GM12864 (cell line): ENCODE results near the gene NFKBIL1.
"Not testable (repeated sequence)": the region's sequence is repeated elsewhere in the genome, so short reads cannot be mapped to it uniquely, and the experiment has no call there.

Experiments used
- DNase-seq: peaks from one replicate; pipeline ENCODE4 v3.0.0-alpha.2; 2011; ENCODE audit warnings: low read depth
- H3K4me3 ChIP-seq: 2 replicates; pipeline ENCODE4 v1.5.1; 2011; ENCODE audit warnings: mild to moderate bottlenecking, low read depth, low read length, control low read depth
- CTCF ChIP-seq: IDR thresholded peaks from 2 replicates; pipeline ENCODE4 v1.5.1; 2011; ENCODE audit warnings: low read depth, mild to moderate bottlenecking, moderate library complexity, low read length, control low read depth, inconsistent platforms; ENCODE audit errors: missing control alignments

The NFKBIL1 gene

DNA sequence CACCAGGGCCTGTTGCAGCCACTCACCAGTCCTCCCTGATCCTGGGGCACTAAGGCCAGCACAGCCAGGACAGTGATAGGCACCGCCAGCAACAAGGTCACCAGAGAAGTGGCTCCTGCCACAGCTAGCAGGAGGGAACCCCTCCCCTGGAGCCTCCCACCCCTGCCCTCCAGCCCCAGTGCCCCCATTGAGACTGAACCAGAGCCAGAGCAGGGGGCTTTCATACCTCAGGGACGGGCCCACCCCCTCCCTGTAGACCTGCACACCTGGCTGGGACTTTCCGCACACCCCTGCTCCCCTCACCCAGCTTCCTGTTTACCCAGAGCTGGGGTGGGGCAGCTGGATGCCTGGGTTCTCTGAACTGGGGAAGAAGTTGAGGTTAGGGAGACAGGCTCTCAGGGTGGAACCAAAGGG is 34.8 kb downstream of the NFKBIL1 start, which contains the start of gene LTB:
TSS of gene LTB (minus strand) at position 195 of the 414 bp plus-strand sequence. CDS start at position 188, 7 bp downstream.
- TF ChIP-seq CTCF, result no peak
- peak within 1 kb of the TSS; percentile 87 for H3K4me3 ChIP-seq
- DNase-seq, result no peak

- TF ChIP-seq CTCF, result peak; percentile 77
- DNase-seq, result no peak
- H3K4me3 ChIP-seq, result no peak overlapping the region
Measured at GRCh38 chr6:31585491-31585890, 38.1 kb downstream of the NFKBIL1 start.

DNA sequence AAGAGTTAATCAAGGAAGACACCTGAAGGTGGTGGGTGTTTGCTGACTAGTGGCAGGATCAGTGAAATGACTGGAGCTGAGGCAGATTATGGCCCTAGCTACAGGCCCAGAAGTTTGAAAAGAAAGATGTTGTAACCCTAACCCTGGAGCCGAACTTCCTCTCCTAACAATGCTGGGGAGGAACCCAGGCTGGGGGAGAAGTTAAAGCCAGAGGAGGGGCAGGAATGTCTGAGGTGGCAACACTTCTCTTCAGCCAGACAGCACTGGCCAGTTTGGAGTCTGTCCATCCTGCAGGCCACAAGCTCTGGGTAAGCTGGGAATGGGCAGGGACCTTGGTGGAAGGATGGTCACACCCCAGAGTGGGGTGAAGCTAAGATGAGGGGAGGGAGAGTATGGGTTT is 38.6 kb downstream of the NFKBIL1 start, which contains the start of gene LST1:
TSS of gene LST1 (plus strand) at position 270 of the 400 bp plus-strand sequence. CDS start 1,023 bp downstream, outside the sequence.
- no peak within 1 kb of the TSS; the same call in 1 of the 2 replicates for H3K4me3 ChIP-seq
- TF ChIP-seq CTCF, result no peak
- DNase-seq, result no peak

- DNase-seq, result no peak
- no peak for TF ChIP-seq CTCF
- H3K4me3 ChIP-seq, result no peak overlapping the region; the same call in 1 of the 2 replicates
Measured at GRCh38 chr6:31586599-31587281, 39.3 kb downstream of the NFKBIL1 start.

GRCh38 chr6:31587791-31588777 is 40.7 kb downstream of the NFKBIL1 start:
- TF ChIP-seq CTCF, result no peak

GRCh38 chr6:31588871-31589650 is 41.7 kb downstream of the NFKBIL1 start:
- TF ChIP-seq CTCF, result no peak
- H3K4me3 ChIP-seq, result no peak overlapping the region
- DNase-seq, result no peak

More at GRCh38 chr6:31587791-31588777, 40.7 kb downstream of the NFKBIL1 start:
- H3K4me3 ChIP-seq, result 0 out of 2 replicates have a peak overlapping the region, but pooled peaks have one; percentile 1
- no peak for DNase-seq

GRCh38 chr6:31590691-31591090 is 43.3 kb downstream of the NFKBIL1 start:
- DNase-seq, H3K4me3 ChIP-seq: not testable (repeated sequence)
